HepG2 (cell line): Measurements from ENCODE around the gene GUCA1A. TPM values are rescaled to one million over a fixed set of nuclear protein-coding genes. Genes with fewer than 3 reads are reported as not detected.

Source experiments
- ATAC-seq: fragments of 200-7000 bp; cut with Tn5 transposase; 3 replicates; pipeline ENCODE4 v1.9.1; 2020; ENCODE audit warnings: mild to moderate bottlenecking, moderate library complexity
- BruUV-seq: library from RNA; stranded (reverse); fragments of 400-500 nt; replicated peaks from 2 replicates; lab custom pipeline; 2021; lab: Mats Ljungman, UMichigan
- CTCF ChIA-PET: fragments of 300-600 bp; formaldehyde crosslinking; extraction: SDS; loops from one replicate; lab custom pipeline; 2021; ENCODE audit warnings: low total read pairs, inconsistent platforms, low intra/inter-chr PET ratio; lab: Yijun Ruan, JAX
- POLR2A ChIA-PET: fragments of 350-600 bp; sonication (Branson Sonifier 250); formaldehyde crosslinking; loops from one replicate; lab custom pipeline; 2020; ENCODE audit warnings: antibody characterized with exemption, inconsistent platforms; lab: Yijun Ruan, JAX
- DNase-seq: peaks from one replicate; pipeline ENCODE4 v3.0.0-alpha.2; 2015; ENCODE audit warnings: low spot score
- FAIRE-seq: peaks from 3 replicates; lab custom pipeline; 2011; peaks lifted over from hg19 to GRCh38; lab: Jason Lieb, UNC
- H2AFZ ChIP-seq: one replicate; pipeline ENCODE4 v1.6.1; 2011; ENCODE audit warnings: low read length, inconsistent platforms
- H3K27ac ChIP-seq: fragments of 300-600 bp; 3 replicates; pipeline ENCODE4 v1.8.0; 2011; ENCODE audit warnings: mixed run types, mild to moderate bottlenecking, mixed read lengths, low read length, inconsistent platforms; ENCODE audit not compliant: insufficient read depth; ENCODE audit errors: extremely low read length
- H3K27me3 ChIP-seq, 2 experiments: fragments of 200-600 bp in 1 of 2; 2 replicates in 1 of 2; 3 replicates in 1 of 2; pipeline versions ENCODE4 v1.6.0 to v1.8.0; 2011; ENCODE audit warnings: low read length in 2 of 2, mild to moderate bottlenecking in 2 of 2, moderate library complexity in 2 of 2, inconsistent platforms in 1 of 2; ENCODE audit not compliant: insufficient read depth in 2 of 2, control insufficient read depth in 1 of 2
- H3K36me3 ChIP-seq, 2 experiments: fragments of 200-600 bp in 1 of 2; replicated peaks in 1 of 2; 2 replicates in 1 of 2; 3 replicates in 1 of 2; pipeline versions ENCODE4 v1.5.1 to v1.8.0; 2011; ENCODE audit warnings: low read length in 2 of 2, inconsistent platforms in 1 of 2; ENCODE audit not compliant: insufficient read depth in 2 of 2, control insufficient read depth in 1 of 2
- H3K4me1 ChIP-seq: 2 replicates; pipeline ENCODE4 v1.5.1; 2012; ENCODE audit warnings: low read length, inconsistent platforms; ENCODE audit not compliant: insufficient read depth
- H3K4me2 ChIP-seq: 2 replicates; pipeline ENCODE4 v1.6.0; 2011; ENCODE audit warnings: low read depth, low read length, inconsistent platforms
- H3K4me3 ChIP-seq, 3 experiments: fragments of 200-600 bp in 1 of 3; sonication (generic), shearing (Covaris generic) in 1 of 3; replicated peaks in 1 of 3; 2 replicates each; pipeline ENCODE4 v1.5.1; 2011 to 2016; ENCODE audit warnings: low read length in 3 of 3, inconsistent platforms in 2 of 3, low read depth in 2 of 3, mild to moderate bottlenecking in 2 of 3, control low read depth in 1 of 3, mixed read lengths in 1 of 3; ENCODE audit not compliant: insufficient read depth in 1 of 3
- H3K79me2 ChIP-seq: one replicate; pipeline ENCODE4 v1.6.1; 2011; ENCODE audit warnings: low read length, inconsistent platforms; ENCODE audit not compliant: insufficient read depth
- H3K9ac ChIP-seq: 2 replicates; pipeline ENCODE4 v1.6.0; 2011; ENCODE audit warnings: mild to moderate bottlenecking, low read depth, low read length, inconsistent platforms; ENCODE audit not compliant: insufficient read depth
- H3K9me3 ChIP-seq: 2 replicates; pipeline ENCODE4 v1.5.1; 2012; ENCODE audit warnings: mild to moderate bottlenecking, low read length
- H4K20me1 ChIP-seq: 2 replicates; pipeline ENCODE4 v1.6.0; 2011; ENCODE audit warnings: inconsistent platforms, mild to moderate bottlenecking, low read length, moderate library complexity; ENCODE audit not compliant: insufficient read depth
- CBFB ChIP-seq: sonication (generic); formaldehyde crosslinking; IDR thresholded peaks from 2 replicates; pipeline ENCODE4 v1.4.0; 2020; ENCODE audit warnings: missing genetic modification reagents
- ESRRA ChIP-seq: sonication (generic); formaldehyde crosslinking; IDR thresholded peaks from 2 replicates; pipeline ENCODE4 v1.5.1; 2020; ENCODE audit warnings: mild to moderate bottlenecking, low read depth, missing genetic modification reagents
- FOXA1 ChIP-seq, 2 experiments: fragments of 450-650 bp in 1 of 2; sonication (generic) in 1 of 2; formaldehyde crosslinking in 1 of 2; IDR thresholded peaks; 2 replicates each; pipeline versions ENCODE4 v1.4.0 to v1.6.1; 2016 to 2020; ENCODE audit warnings: missing genetic modification reagents in 1 of 2
- SOX13 ChIP-seq, 3 experiments: fragments of 450-650 bp in 1 of 3; sonication (generic) in 1 of 3; formaldehyde crosslinking in 1 of 3; IDR thresholded peaks in 2 of 3; conservative IDR thresholded peaks in 1 of 3; 2 replicates each; pipeline versions ENCODE4 v1.5.0 to v1.6.1; 2016 to 2020; ENCODE audit warnings: antibody characterized with exemption in 1 of 3, mild to moderate bottlenecking in 1 of 3, missing compliant biosample characterization in 1 of 3, missing genetic modification reagents in 1 of 3, moderate library complexity in 1 of 3
- TBX3 ChIP-seq: fragments of 450-650 bp; IDR thresholded peaks from 2 replicates; pipeline ENCODE4 v1.6.1; 2017; ENCODE audit warnings: antibody characterized with exemption, mild to moderate bottlenecking, inconsistent platforms, borderline replicate concordance
- WGBS: methylation state at CpG from one replicate; pipeline ENCODE4 v1.1.6; 2017; ENCODE audit warnings: low lambda C conversion rate; 5-methylcytosine and 5-hydroxymethylcytosine counted together
- in situ Hi-C: cut with HindIII; loops from 2 replicates; pipeline ENCODE4 v1.10.0; 2017; ENCODE audit warnings: low pct_unique_long_range_greater_than_20kb; ENCODE audit not compliant: extremely low pct_ligation_motif_present
- intact Hi-C: fragments of 100-400 bp; cut with micrococcal nuclease; formaldehyde crosslinking; loops from one replicate; pipeline ENCODE4 v1.10.0; 2022; ENCODE audit not compliant: unreplicated experiment
- polyA plus RNA-seq, 8 experiments: library from polyadenylated mRNA; depleted of rRNA in 3 of 8; stranded (reverse) in 7 of 8; unstranded in 1 of 8; fragments of >200 nt; fragmentation: Illumina TruSeq in 4 of 8; extraction: Trizol in 4 of 8; gene quantifications; 2 replicates each; pipeline versions ENCODE4 v1.2.1 to v1.2.3, GENCODE V29; 2011 to 2016; ENCODE audit warnings: low read depth in 4 of 8, missing spikeins in 1 of 8, mixed read lengths in 1 of 8; ENCODE audit not compliant: insufficient read depth in 1 of 8
- total RNA-seq, 5 experiments: library from RNA; depleted of rRNA; stranded (reverse); fragments of >200 nt; fragmentation: Illumina TruSeq; extraction: Trizol; gene quantifications; 2 replicates each; pipeline ENCODE4 v1.2.3, GENCODE V29; 2016; ENCODE audit warnings: low read depth in 1 of 5
- TF ChIP-seq, protein P1 (sequence below): IDR thresholded peaks from 2 replicates; pipeline ENCODE4 v1.6.1; 2016
- TF ChIP-seq, protein P2 (sequence below): IDR thresholded peaks from 2 replicates; pipeline ENCODE4 v1.4.0; 2020; ENCODE audit warnings: mild to moderate bottlenecking, missing genetic modification reagents
- TF ChIP-seq, protein P3 (sequence below): IDR thresholded peaks from 2 replicates; pipeline ENCODE4 v1.6.1; 2012; ENCODE audit warnings: low read depth, low read length, improper control_type of control experiment

Gene GUCA1A
- total and polyA plus RNA-seq, 2 of the 13 experiments (the other 11 are each of a cell fraction or from before 2014, with no cell fraction given): not detected

DNA sequence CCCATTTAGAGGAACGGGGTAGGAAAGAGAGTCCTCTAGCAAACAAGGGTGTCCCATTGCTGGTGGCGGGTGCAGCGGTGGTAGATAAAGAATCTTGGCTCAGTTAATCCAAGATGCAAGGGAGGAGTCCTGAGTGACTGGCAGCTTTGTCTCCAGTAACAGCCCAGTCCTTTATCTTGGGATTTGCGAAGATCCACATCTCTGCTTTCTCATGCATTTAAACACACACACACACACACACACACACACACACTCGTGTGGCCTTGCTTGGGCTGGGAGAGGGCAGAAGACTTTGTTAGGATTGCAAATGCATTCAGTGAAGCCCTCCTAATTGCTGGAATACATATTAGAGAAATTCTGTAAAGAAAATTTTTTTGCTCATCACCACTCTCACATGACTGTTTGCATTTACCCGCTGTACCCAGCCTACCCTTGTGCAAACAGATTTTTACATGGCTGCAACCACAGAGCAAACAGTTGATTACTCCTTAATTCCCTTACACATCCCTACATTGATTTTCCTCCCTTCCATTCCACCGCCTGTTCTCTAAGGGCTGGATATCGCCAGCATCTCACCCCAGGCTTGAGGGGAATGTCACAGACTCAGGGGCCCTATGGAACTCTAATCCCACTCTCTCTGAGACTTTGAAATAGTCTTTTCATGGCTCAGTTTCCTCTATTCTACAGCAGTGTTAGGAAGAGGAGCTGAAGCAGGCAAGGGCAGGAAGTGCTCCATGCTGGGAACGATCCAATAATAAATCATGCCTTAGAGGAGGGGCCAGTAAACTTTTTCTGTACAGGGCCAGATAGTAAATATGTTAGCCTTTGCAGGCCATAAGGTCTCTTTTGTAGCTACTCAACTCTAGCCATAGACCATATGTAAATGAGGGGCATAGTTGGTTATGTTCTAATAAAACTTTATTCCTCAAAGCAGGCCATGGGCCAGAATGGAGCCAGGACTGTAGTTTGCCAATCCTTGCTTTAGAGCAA is 34.2 kb upstream of the GUCA1A start:
- H3K9me3 ChIP-seq: no peaks in the 10 kb centered on the region
- no peak overlapping the region for H3K9ac ChIP-seq
- no peaks in the 10 kb centered on the region; a peak in 1 of 5 replicates for H3K27me3 ChIP-seq
- no peaks in the 10 kb centered on the region for H3K79me2 ChIP-seq
- no TSS peak for BruUV-seq
- no peaks in the 10 kb centered on the region for H3K36me3 ChIP-seq
- no peak overlapping the region for H2AFZ ChIP-seq
- no peaks in the 10 kb centered on the region for H4K20me1 ChIP-seq
- H3K4me1 ChIP-seq: peaks cover 76% of the 10 kb centered on the region
- ChIA-PET CTCF (no interaction called here), POLR2A (interaction anchor here (0.8 to 4.1 kb wide), 6 partner anchors 28 to 88 kb away, joined by 3 to 34 read pairs (median 14); partner anchors contain the start of gene TAF8)
- peak; percentile 2; the same call in 1 of the 3 replicates for ATAC-seq
- no peak overlapping the region for H3K4me3 ChIP-seq
- no peak overlapping the region for H3K27ac ChIP-seq
- FAIRE-seq: no peak
- H3K4me2 ChIP-seq: peak overlapping the region; percentile 51
- peak; percentile 77 for DNase-seq
- in situ Hi-C loops: no loop called here
- intact Hi-C loops: no loop called here
- 17% methylated on average over 9 of the region's 9 CpGs for WGBS
- TF ChIP-seq, protein P1, sequence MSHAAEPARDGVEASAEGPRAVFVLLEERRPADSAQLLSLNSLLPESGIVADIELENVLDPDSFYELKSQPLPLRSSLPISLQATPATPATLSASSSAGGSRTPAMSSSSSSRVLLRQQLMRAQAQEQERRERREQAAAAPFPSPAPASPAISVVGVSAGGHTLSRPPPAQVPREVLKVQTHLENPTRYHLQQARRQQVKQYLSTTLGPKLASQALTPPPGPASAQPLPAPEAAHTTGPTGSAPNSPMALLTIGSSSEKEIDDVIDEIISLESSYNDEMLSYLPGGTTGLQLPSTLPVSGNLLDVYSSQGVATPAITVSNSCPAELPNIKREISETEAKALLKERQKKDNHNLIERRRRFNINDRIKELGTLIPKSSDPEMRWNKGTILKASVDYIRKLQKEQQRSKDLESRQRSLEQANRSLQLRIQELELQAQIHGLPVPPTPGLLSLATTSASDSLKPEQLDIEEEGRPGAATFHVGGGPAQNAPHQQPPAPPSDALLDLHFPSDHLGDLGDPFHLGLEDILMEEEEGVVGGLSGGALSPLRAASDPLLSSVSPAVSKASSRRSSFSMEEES (CRISPR knock-in tag): peak; percentile 67; the same call in 1 of the 2 replicates
- TF ChIP-seq, protein P2, sequence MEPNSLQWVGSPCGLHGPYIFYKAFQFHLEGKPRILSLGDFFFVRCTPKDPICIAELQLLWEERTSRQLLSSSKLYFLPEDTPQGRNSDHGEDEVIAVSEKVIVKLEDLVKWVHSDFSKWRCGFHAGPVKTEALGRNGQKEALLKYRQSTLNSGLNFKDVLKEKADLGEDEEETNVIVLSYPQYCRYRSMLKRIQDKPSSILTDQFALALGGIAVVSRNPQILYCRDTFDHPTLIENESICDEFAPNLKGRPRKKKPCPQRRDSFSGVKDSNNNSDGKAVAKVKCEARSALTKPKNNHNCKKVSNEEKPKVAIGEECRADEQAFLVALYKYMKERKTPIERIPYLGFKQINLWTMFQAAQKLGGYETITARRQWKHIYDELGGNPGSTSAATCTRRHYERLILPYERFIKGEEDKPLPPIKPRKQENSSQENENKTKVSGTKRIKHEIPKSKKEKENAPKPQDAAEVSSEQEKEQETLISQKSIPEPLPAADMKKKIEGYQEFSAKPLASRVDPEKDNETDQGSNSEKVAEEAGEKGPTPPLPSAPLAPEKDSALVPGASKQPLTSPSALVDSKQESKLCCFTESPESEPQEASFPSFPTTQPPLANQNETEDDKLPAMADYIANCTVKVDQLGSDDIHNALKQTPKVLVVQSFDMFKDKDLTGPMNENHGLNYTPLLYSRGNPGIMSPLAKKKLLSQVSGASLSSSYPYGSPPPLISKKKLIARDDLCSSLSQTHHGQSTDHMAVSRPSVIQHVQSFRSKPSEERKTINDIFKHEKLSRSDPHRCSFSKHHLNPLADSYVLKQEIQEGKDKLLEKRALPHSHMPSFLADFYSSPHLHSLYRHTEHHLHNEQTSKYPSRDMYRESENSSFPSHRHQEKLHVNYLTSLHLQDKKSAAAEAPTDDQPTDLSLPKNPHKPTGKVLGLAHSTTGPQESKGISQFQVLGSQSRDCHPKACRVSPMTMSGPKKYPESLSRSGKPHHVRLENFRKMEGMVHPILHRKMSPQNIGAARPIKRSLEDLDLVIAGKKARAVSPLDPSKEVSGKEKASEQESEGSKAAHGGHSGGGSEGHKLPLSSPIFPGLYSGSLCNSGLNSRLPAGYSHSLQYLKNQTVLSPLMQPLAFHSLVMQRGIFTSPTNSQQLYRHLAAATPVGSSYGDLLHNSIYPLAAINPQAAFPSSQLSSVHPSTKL (CRISPR knock-in tag): 0 out of 2 replicates have a peak, but pooled peaks have one; percentile 26
- TF ChIP-seq ESRRA (CRISPR knock-in tag): no peak
- no peak for TF ChIP-seq FOXA1 (IDR thresholded peaks at IDR 0.05)
- peak; percentile 59 for TF ChIP-seq FOXA1 (CRISPR knock-in tag; IDR thresholded peaks at IDR 0.05)
- TF ChIP-seq, protein P3, sequence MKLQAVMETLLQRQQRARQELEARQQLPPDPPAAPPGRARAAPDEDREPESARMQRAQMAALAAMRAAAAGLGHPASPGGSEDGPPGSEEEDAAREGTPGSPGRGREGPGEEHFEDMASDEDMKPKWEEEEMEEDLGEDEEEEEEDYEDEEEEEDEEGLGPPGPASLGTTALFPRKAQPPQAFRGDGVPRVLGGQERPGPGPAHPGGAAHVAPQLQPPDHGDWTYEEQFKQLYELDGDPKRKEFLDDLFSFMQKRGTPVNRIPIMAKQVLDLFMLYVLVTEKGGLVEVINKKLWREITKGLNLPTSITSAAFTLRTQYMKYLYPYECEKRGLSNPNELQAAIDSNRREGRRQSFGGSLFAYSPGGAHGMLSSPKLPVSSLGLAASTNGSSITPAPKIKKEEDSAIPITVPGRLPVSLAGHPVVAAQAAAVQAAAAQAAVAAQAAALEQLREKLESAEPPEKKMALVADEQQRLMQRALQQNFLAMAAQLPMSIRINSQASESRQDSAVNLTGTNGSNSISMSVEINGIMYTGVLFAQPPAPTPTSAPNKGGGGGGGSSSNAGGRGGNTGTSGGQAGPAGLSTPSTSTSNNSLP: peak; percentile 54; the same call in 1 of the 2 replicates
- TF ChIP-seq TBX3: peak; percentile 35; the same call in 1 of the 2 replicates
- TF ChIP-seq CBFB (CRISPR knock-in tag): peak; percentile 43; the same call in 1 of the 2 replicates
- TF ChIP-seq SOX13 (IDR thresholded peaks at IDR 0.05): no peak
- peak in 1 of 2 experiments; percentile 10; a peak in 1 of 4 replicates for TF ChIP-seq SOX13 (CRISPR knock-in tag; conservative IDR thresholded peaks at IDR 0.05 in 1 of 2, IDR thresholded peaks at IDR 0.05 in 1 of 2)
